ENCODE results near the gene SLC25A10.

DNA sequence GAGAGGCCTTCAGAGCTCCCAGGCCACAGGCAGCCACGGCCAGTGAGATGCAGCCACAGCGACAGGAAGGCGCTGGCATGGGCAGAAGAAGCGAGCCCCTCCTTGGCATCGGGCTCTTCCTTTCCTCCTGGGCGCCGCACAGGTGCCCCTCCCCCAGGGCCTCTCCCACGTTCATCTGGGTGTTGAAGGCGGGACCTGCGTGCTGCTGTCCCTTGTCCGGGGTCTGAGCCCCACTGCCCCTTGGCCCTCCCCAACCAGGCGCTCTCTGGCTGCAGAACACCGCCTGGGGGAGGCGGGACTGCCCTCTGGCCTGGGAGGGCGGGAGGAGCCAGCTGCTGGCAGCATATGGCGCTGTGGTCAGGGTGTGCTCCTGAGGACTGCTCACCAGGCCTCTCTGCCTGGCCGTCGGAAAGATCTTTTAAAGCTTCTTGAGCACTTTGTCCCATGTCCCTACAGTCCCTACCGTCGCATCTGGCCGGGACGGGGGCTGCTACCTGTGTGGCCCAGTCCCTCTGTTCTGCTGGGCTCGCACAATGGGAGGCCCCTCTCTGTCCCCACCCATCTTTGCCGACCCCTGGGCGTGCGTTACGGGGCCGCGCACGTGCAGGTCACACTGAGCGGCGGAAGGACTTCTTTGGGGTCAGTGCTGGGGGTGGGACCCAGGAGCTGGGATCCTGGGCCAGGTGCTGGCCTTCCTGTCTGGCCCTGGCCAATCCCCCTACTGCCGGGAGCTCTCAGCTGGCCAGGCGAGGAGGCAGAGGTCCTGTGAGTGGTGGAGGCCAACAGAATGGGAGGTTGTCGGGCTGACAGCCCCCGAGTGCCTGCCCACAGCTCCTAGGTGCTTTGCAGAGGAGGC is 1.7 kb downstream of the SLC25A10 start:
- TF ChIP-seq, protein P1, sequence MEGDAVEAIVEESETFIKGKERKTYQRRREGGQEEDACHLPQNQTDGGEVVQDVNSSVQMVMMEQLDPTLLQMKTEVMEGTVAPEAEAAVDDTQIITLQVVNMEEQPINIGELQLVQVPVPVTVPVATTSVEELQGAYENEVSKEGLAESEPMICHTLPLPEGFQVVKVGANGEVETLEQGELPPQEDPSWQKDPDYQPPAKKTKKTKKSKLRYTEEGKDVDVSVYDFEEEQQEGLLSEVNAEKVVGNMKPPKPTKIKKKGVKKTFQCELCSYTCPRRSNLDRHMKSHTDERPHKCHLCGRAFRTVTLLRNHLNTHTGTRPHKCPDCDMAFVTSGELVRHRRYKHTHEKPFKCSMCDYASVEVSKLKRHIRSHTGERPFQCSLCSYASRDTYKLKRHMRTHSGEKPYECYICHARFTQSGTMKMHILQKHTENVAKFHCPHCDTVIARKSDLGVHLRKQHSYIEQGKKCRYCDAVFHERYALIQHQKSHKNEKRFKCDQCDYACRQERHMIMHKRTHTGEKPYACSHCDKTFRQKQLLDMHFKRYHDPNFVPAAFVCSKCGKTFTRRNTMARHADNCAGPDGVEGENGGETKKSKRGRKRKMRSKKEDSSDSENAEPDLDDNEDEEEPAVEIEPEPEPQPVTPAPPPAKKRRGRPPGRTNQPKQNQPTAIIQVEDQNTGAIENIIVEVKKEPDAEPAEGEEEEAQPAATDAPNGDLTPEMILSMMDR (IDR thresholded peaks at IDR 0.05): no peak
- TF ChIP-seq POLR2A (IDR thresholded peaks at IDR 0.05): no peak
